Measurements from ENCODE around the gene NFATC2IP. TPM values are rescaled to one million over a fixed set of nuclear protein-coding genes. Genes with fewer than 3 reads are reported as not detected.

NFATC2IP gene
- total RNA-seq, 1 experiment from 2014 or later: 73.0 TPM

DNA sequence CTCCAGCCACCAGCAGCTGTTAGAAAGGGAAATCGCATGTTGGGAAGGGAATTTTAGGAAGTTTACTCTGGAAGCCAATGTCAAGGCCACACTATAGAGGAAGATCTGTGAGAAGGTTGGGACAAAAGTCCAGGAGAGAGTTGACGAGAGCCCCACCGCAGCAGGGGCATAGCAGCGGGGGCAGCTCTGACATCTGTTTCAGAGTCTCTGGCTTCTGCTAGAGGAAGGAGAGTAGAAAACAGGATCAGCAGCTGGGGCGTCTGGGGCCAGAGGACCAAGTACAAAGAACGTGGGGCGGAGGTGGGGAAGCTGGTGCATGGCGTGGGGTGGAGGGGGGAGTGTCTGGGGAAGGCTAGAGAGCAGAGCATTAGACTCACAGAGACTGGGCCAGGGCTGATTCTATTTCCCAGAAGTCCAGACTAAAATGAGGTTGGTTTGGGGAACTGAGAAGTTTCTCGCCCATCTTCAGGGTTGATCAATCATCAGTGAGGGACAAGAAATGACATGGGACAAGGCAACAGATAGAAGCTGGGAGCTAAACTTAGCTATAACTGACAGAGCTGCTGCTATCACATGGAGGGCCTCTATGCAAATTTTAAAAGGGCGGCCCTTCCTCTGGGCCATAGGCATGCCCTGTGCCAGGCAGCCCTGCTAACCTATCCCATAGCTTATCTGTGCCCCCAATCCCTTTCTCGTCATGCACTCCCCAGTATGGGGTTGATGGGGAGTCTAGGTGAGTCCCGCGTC lies 26.9 kb upstream of the NFATC2IP start:
- Histone ChIP-seq H3K4me3 (peak overlapping the region; percentile 58), H3K4me2 (peak overlapping the region; percentile 85), H3K27me3 (ENCODE audit: insufficient read depth, low read depth) (no peaks in the 10 kb centered on the region), H2AFZ (peak overlapping the region; percentile 81), H3K9me2 (ENCODE audit: insufficient read depth) (no peaks in the 10 kb centered on the region), H3F3A (ENCODE audit: insufficient read depth, low read depth) (peaks cover 29% of the 10 kb centered on the region), H3K27ac (peak overlapping the region; percentile 45), H3K36me3 (ENCODE audit: low read depth) (no peaks in the 10 kb centered on the region), H3K79me2 (ENCODE audit: low read depth) (peaks cover 13% of the 10 kb centered on the region), H3K9me3 (ENCODE audit: insufficient read depth, low read depth) (no peaks in the 10 kb centered on the region), H3K4me1 (replicated peaks; ENCODE audit: insufficient read depth) (peaks cover 13% of the 10 kb centered on the region), H4K20me1 (ENCODE audit: insufficient read depth) (no peaks in the 10 kb centered on the region)
- BruUV-seq (replicated peaks): TSS peak; percentile 34
- ChIA-PET POLR2A (ENCODE audit: unreplicated experiment) (interaction anchor here (0.6 to 0.7 kb wide), 6 partner anchors 13 to 640 kb away, joined by 3 to 54 read pairs (median 8); no protein-coding TSS in a partner anchor), CTCF (interaction anchor here (0.7 kb wide), 1 partner anchor 57 kb away, joined by 13 read pairs; no protein-coding TSS in a partner anchor)
- DNase-seq: no peak
- TF ChIP-seq EZH2 (IDR thresholded peaks at IDR 0.05; ENCODE audit: low read depth): no peak
- TF ChIP-seq, protein P1, sequence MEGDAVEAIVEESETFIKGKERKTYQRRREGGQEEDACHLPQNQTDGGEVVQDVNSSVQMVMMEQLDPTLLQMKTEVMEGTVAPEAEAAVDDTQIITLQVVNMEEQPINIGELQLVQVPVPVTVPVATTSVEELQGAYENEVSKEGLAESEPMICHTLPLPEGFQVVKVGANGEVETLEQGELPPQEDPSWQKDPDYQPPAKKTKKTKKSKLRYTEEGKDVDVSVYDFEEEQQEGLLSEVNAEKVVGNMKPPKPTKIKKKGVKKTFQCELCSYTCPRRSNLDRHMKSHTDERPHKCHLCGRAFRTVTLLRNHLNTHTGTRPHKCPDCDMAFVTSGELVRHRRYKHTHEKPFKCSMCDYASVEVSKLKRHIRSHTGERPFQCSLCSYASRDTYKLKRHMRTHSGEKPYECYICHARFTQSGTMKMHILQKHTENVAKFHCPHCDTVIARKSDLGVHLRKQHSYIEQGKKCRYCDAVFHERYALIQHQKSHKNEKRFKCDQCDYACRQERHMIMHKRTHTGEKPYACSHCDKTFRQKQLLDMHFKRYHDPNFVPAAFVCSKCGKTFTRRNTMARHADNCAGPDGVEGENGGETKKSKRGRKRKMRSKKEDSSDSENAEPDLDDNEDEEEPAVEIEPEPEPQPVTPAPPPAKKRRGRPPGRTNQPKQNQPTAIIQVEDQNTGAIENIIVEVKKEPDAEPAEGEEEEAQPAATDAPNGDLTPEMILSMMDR (conservative IDR thresholded peaks at IDR 0.05): no peak
- intact Hi-C loops (cut with micrococcal nuclease; ENCODE audit: unreplicated experiment): no loop called here

DNA sequence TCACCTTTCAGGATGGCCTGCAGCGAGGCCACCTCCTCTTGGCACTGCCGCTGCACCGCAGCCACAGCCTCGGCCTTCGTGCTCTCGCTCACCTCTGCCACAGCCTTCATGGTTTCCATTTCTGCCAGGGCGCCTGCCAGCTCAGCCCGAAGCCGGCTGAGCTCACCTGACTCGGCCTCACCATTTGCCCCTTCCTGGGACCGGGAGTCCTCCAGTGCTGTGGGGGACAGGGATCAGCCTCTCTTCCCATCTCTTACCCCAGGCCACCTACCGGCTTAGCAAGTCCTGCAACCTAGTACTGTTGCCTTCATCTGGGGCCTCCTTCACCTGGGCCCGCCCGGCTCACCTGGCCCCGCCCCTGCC lies 26.4 kb upstream of the NFATC2IP start:
- no peaks in the 10 kb centered on the region for H3K27me3 ChIP-seq (ENCODE audit: insufficient read depth, low read depth)
- ChIA-PET POLR2A (ENCODE audit: unreplicated experiment) (interaction anchor here (0.6 to 0.7 kb wide), 3 partner anchors 12 to 62 kb away, joined by 8 to 54 read pairs (median 15); no protein-coding TSS in a partner anchor), CTCF (no interaction called here)
- DNase-seq: no peak
- H2AFZ ChIP-seq: peak overlapping the region; percentile 81
- H3K79me2 ChIP-seq (ENCODE audit: low read depth): peaks cover 13% of the 10 kb centered on the region
- H3K4me2 ChIP-seq: peak overlapping the region; percentile 85
- peaks cover 28% of the 10 kb centered on the region for H3F3A ChIP-seq (ENCODE audit: insufficient read depth, low read depth)
- peak overlapping the region; percentile 45 for H3K27ac ChIP-seq
- H3K4me1 ChIP-seq (replicated peaks; ENCODE audit: insufficient read depth): peaks cover 13% of the 10 kb centered on the region
- H4K20me1 ChIP-seq (ENCODE audit: insufficient read depth): no peaks in the 10 kb centered on the region
- no peak for TF ChIP-seq EZH2 (IDR thresholded peaks at IDR 0.05; ENCODE audit: low read depth)
- TF ChIP-seq, protein P1 (conservative IDR thresholded peaks at IDR 0.05): no peak; the same call in 1 of the 2 replicates
- intact Hi-C loops (cut with micrococcal nuclease; ENCODE audit: unreplicated experiment): no loop called here
- no peaks in the 10 kb centered on the region for H3K36me3 ChIP-seq (ENCODE audit: low read depth)
- no peaks in the 10 kb centered on the region for H3K9me3 ChIP-seq (ENCODE audit: insufficient read depth, low read depth)
- peak overlapping the region; percentile 58 for H3K4me3 ChIP-seq
- no TSS peak for BruUV-seq (replicated peaks)
- H3K9me2 ChIP-seq (ENCODE audit: insufficient read depth): no peaks in the 10 kb centered on the region

DNA sequence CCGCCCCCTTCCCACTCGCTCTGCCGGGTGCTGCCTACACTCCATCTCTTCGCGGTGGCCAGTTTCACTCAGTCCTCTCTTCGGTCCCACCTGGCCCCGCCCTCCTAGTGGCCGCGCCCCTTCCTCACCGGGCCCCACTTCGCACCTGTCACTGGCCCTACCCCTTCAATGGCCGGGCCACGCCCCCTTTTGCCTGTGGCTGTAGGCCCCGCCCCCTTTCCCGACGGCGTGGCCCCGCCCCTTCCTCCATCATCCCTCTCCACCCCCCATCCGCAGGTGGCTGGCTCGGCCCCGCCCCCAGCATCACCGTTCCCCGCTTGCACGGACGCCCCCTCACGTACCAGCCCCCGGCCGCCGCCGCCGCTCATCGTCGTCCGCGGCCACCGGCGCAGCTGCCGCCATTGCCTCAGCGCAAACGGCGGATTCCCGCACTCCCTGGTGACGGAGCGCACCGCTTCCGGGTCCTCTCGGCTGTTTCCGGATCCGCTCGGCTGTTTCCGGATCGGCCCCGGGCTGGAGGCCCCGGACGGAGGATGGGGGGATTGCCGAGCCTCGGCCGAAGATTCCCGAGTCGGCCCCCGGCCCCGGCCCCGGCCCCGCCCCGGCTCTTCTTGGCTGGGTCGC lies 25.9 kb upstream of the NFATC2IP start, which contains the start of gene RABEP2:
RABEP2 (minus strand) TSS at position 477 of the 624 bp plus-strand sequence; CDS start at position 402, 75 bp downstream.
- peaks cover 13% of the 10 kb centered on the region for H3K79me2 ChIP-seq (ENCODE audit: low read depth)
- H3K27me3 ChIP-seq (ENCODE audit: insufficient read depth, low read depth): no peaks in the 10 kb centered on the region
- intact Hi-C loops (cut with micrococcal nuclease; ENCODE audit: unreplicated experiment): loop anchor here (1.0 kb wide), 2 partner anchors 11 to 79 kb away; partner anchors contain the start of gene TUFM
- H3K4me2 ChIP-seq: peak within 1 kb of the TSS; percentile 87
- peaks cover 13% of the 10 kb centered on the region for H3K4me1 ChIP-seq (replicated peaks; ENCODE audit: insufficient read depth)
- TF ChIP-seq, protein P1 (conservative IDR thresholded peaks at IDR 0.05): no peak
- no peak for TF ChIP-seq EZH2 (IDR thresholded peaks at IDR 0.05; ENCODE audit: low read depth)
- peak within 1 kb of the TSS; percentile 58 for H3K4me3 ChIP-seq
- H2AFZ ChIP-seq: peak within 1 kb of the TSS; percentile 88
- peak; percentile 95 to 100 for DNase-seq
- peak within 1 kb of the TSS; percentile 87 for H3K27ac ChIP-seq
- no peaks in the 10 kb centered on the region for H3K9me2 ChIP-seq (ENCODE audit: insufficient read depth)
- CTCF ChIA-PET: interaction anchor here (1.0 kb wide), 1 partner anchor 20 kb away, joined by 4 read pairs; no protein-coding TSS in a partner anchor
- peaks cover 28% of the 10 kb centered on the region for H3F3A ChIP-seq (ENCODE audit: insufficient read depth, low read depth)
- POLR2A ChIA-PET (ENCODE audit: unreplicated experiment): interaction anchor here (0.5 to 0.7 kb wide), 4 partner anchors 12 to 1116 kb away, joined by 3 to 54 read pairs (median 6); no protein-coding TSS in a partner anchor
- H4K20me1 ChIP-seq (ENCODE audit: insufficient read depth): no peaks in the 10 kb centered on the region
- no TSS peak for BruUV-seq (replicated peaks)
- H3K9me3 ChIP-seq (ENCODE audit: insufficient read depth, low read depth): no peaks in the 10 kb centered on the region
- H3K36me3 ChIP-seq (ENCODE audit: low read depth): no peaks in the 10 kb centered on the region
